Common myeloid progenitor, CD34-positive (primary cell): ENCODE measurements around the gene RNF150.

Experiments used
- CTCF ChIA-PET: fragments of 350-600 bp; sonication (Branson Sonifier 250); formaldehyde crosslinking; loops from one replicate; lab custom pipeline; 2021; ENCODE audit warnings: antibody characterized with exemption; lab: Charles Lee
- POLR2A ChIA-PET: fragments of 350-600 bp; sonication (Branson Sonifier 250); formaldehyde crosslinking; loops from one replicate; lab custom pipeline; 2021; ENCODE audit warnings: antibody characterized with exemption; lab: Charles Lee
- DNase-seq, 3 donors: peaks; one replicate each; pipeline versions ENCODE4 v3.0.0 to v3.0.0-alpha.2; 2013
- H3K27ac ChIP-seq, 2 experiments: 1 replicate in 1 of 2; 2 replicates in 1 of 2; pipeline ENCODE4 v1.7.0; 2013; ENCODE audit warnings: inconsistent platforms in 2 of 2, low read length in 2 of 2, mild to moderate bottlenecking in 2 of 2, low read depth in 1 of 2, moderate library complexity in 1 of 2; ENCODE audit not compliant: severe bottlenecking in 2 of 2, insufficient read depth in 1 of 2, poor library complexity in 1 of 2
- H3K27me3 ChIP-seq, 5 experiments: replicated peaks in 2 of 5; 1 replicate in 3 of 5; 2 replicates in 2 of 5; pipeline versions ENCODE4 v1.6.1 to v1.7.0; 2013; ENCODE audit warnings: low read length in 4 of 5, mild to moderate bottlenecking in 2 of 5, moderate library complexity in 2 of 5, inconsistent platforms in 1 of 5; ENCODE audit not compliant: insufficient read depth in 5 of 5, control insufficient read depth in 4 of 5
- H3K36me3 ChIP-seq, 4 experiments: 1 replicate in 2 of 4; 2 replicates in 2 of 4; pipeline versions ENCODE4 v1.6.1 to v1.7.0; 2013; ENCODE audit warnings: low read length in 3 of 4, control low read depth in 1 of 4, mild to moderate bottlenecking in 1 of 4; ENCODE audit not compliant: control insufficient read depth in 4 of 4, insufficient read depth in 4 of 4
- H3K4me1 ChIP-seq, 4 experiments: 1 replicate in 3 of 4; 2 replicates in 1 of 4; pipeline versions ENCODE4 v1.6.1 to v1.7.1; 2013; ENCODE audit warnings: low read length in 3 of 4, mild to moderate bottlenecking in 3 of 4, control low read depth in 1 of 4, inconsistent platforms in 1 of 4, moderate library complexity in 1 of 4; ENCODE audit not compliant: control insufficient read depth in 4 of 4, insufficient read depth in 4 of 4; ENCODE audit errors: control extremely low read depth in 1 of 4
- H3K4me3 ChIP-seq, 7 experiments: 1 replicate in 4 of 7; 2 replicates in 3 of 7; pipeline versions ENCODE4 v1.5.1 to v1.7.0; 2013; ENCODE audit warnings: mild to moderate bottlenecking in 7 of 7, low read length in 6 of 7, moderate library complexity in 6 of 7, inconsistent platforms in 2 of 7, low read depth in 2 of 7, control low read depth in 1 of 7; ENCODE audit not compliant: insufficient read depth in 4 of 7, control insufficient read depth in 1 of 7; ENCODE audit errors: extremely low read depth in 1 of 7
- H3K9me3 ChIP-seq, 5 experiments: 1 replicate in 4 of 5; 2 replicates in 1 of 5; pipeline versions ENCODE4 v1.6.1 to v1.7.1; 2013; ENCODE audit warnings: low read length in 4 of 5, mild to moderate bottlenecking in 2 of 5, inconsistent platforms in 1 of 5, low read depth in 1 of 5, moderate library complexity in 1 of 5; ENCODE audit not compliant: control insufficient read depth in 4 of 5, insufficient read depth in 2 of 5; ENCODE audit errors: control extremely low read depth in 1 of 5
- WGBS: methylation state at CpG from one replicate; pipeline ENCODE4 v1.1.5; 2013; ENCODE audit not compliant: insufficient coverage; 5-methylcytosine and 5-hydroxymethylcytosine counted together

Gene RNF150

GRCh38 chr4:140945106-140945505 is 188.2 kb downstream of the RNF150 start:
- DNase-seq: no peak

GRCh38 chr4:140944572-140944971 is 188.7 kb downstream of the RNF150 start:
- Histone ChIP-seq H3K9me3 (peaks cover 0 to 2% (median 0%) of the 10 kb centered on the region in 5 experiments), H3K4me1 (no peaks in the 10 kb centered on the region), H3K36me3 (no peaks in the 10 kb centered on the region), H3K27me3 (no peaks in the 10 kb centered on the region), H3K27ac (no peak overlapping the region), H3K4me3 (no peak overlapping the region)
- CTCF ChIA-PET: no interaction called here
- no peak for DNase-seq
- 100% methylated on average over 2 of the region's 2 CpGs for WGBS
- POLR2A ChIA-PET: no interaction called here

More at GRCh38 chr4:140945106-140945505, 188.2 kb downstream of the RNF150 start:
- no CpG with 5 or more reads among the region's 2 CpGs for WGBS
- peaks cover 0 to 2% (median 0%) of the 10 kb centered on the region in 5 experiments for H3K9me3 ChIP-seq
- CTCF ChIA-PET: no interaction called here
- H3K36me3 ChIP-seq: no peaks in the 10 kb centered on the region
- no peak overlapping the region for H3K4me3 ChIP-seq
- no peaks in the 10 kb centered on the region for H3K27me3 ChIP-seq
- POLR2A ChIA-PET: no interaction called here
- no peak overlapping the region for H3K27ac ChIP-seq
- no peaks in the 10 kb centered on the region for H3K4me1 ChIP-seq

GRCh38 chr4:140944199-140944515 is 189.1 kb downstream of the RNF150 start:
- ChIA-PET POLR2A (no interaction called here), CTCF (no interaction called here)
- Histone ChIP-seq H3K4me1 (no peaks in the 10 kb centered on the region), H3K27ac (no peak overlapping the region), H3K36me3 (no peaks in the 10 kb centered on the region), H3K27me3 (no peaks in the 10 kb centered on the region), H3K9me3 (peaks cover 0 to 2% (median 0%) of the 10 kb centered on the region in 5 experiments), H3K4me3 (no peak overlapping the region)
- no peak for DNase-seq
- 17% methylated on average over 1 of the region's 2 CpGs for WGBS

GRCh38 chr4:140943486-140944198 is 189.6 kb downstream of the RNF150 start:
- Histone ChIP-seq H3K27ac (no peak overlapping the region), H3K27me3 (no peaks in the 10 kb centered on the region), H3K4me3 (no peak overlapping the region), H3K4me1 (no peaks in the 10 kb centered on the region), H3K36me3 (no peaks in the 10 kb centered on the region), H3K9me3 (peaks cover 0 to 2% (median 0%) of the 10 kb centered on the region in 5 experiments)
- DNase-seq: no peak
- CTCF ChIA-PET: no interaction called here
- 100% methylated on average over 1 of the region's 3 CpGs for WGBS
- POLR2A ChIA-PET: no interaction called here

- DNase-seq: no peak
- no peaks in the 10 kb centered on the region for H3K36me3 ChIP-seq
- no peaks in the 10 kb centered on the region for H3K4me1 ChIP-seq
- WGBS: no CpG with 5 or more reads among the region's 2 CpGs
- H3K27ac ChIP-seq: no peak overlapping the region
- peaks cover 0 to 2% (median 0%) of the 10 kb centered on the region in 5 experiments for H3K9me3 ChIP-seq
- no peaks in the 10 kb centered on the region for H3K27me3 ChIP-seq
- POLR2A ChIA-PET: no interaction called here
- no peak overlapping the region for H3K4me3 ChIP-seq
- CTCF ChIA-PET: interaction anchor here (2.2 kb wide), 1 partner anchor 9 kb away, joined by 7 read pairs; no protein-coding TSS in a partner anchor
Observed at GRCh38 chr4:140940589-140940988, 192.7 kb downstream of the RNF150 start.

GRCh38 chr4:140937866-140938265 is 195.4 kb downstream of the RNF150 start:
- CTCF ChIA-PET: interaction anchor here (1.5 to 1.6 kb wide), 2 partner anchors 12 to 13 kb away, joined by 3 read pairs; no protein-coding TSS in a partner anchor
- H3K27ac ChIP-seq: no peak overlapping the region
- no peaks in the 10 kb centered on the region for H3K36me3 ChIP-seq
- 94% methylated on average over 2 of the region's 6 CpGs for WGBS
- peaks cover 0 to 2% (median 0%) of the 10 kb centered on the region in 5 experiments for H3K9me3 ChIP-seq
- H3K4me3 ChIP-seq: no peak overlapping the region
- peaks cover 0 to 4% (median 0%) of the 10 kb centered on the region in 4 experiments for H3K4me1 ChIP-seq
- DNase-seq: no peak
- H3K27me3 ChIP-seq: no peaks in the 10 kb centered on the region
- POLR2A ChIA-PET: no interaction called here

GRCh38 chr4:140935254-140935653 is 198.0 kb downstream of the RNF150 start:
- H3K4me3 ChIP-seq: no peak overlapping the region
- no peak for DNase-seq
- POLR2A ChIA-PET: no interaction called here
- 5% methylated on average over 2 of the region's 4 CpGs for WGBS
- CTCF ChIA-PET: interaction anchor here (0.6 to 1.0 kb wide), 2 partner anchors 9 to 26 kb away, joined by 3 read pairs; no protein-coding TSS in a partner anchor
- peaks cover 0 to 20% (median 6%) of the 10 kb centered on the region in 4 experiments for H3K4me1 ChIP-seq
- H3K27me3 ChIP-seq: no peaks in the 10 kb centered on the region
- H3K36me3 ChIP-seq: no peaks in the 10 kb centered on the region
- H3K9me3 ChIP-seq: no peaks in the 10 kb centered on the region
- H3K27ac ChIP-seq: no peak overlapping the region
